HG02642 (cell line): ENCODE data around the gene HSBP1.

Source experiments
- ATAC-seq: cut with Tn5 transposase; IDR thresholded peaks from one replicate; pipeline ENCODE4 v1.9.1; 2021; ENCODE audit warnings: mild to moderate bottlenecking; ENCODE audit not compliant: unreplicated experiment, poor library complexity

HSBP1 gene

GRCh38 chr16:83807710-83808572 lies at the start of gene HSBP1:
TSS of gene HSBP1 (plus strand) at chr16:83807978. CDS start at chr16:83808077, 99 bp downstream.
- peak; percentile 92 for ATAC-seq

GRCh38 chr16:83762141-83762991 lies 45.4 kb upstream of the HSBP1 start:
- ATAC-seq: no peak

GRCh38 chr16:83762992-83763358 lies 44.8 kb upstream of the HSBP1 start:
- ATAC-seq: no peak

GRCh38 chr16:83768986-83769385 lies 38.8 kb upstream of the HSBP1 start:
- ATAC-seq: no peak

- no peak for ATAC-seq
Observed at GRCh38 chr16:83769397-83770008, 38.3 kb upstream of the HSBP1 start.

- no peak for ATAC-seq
Observed at GRCh38 chr16:83771306-83771942, 36.4 kb upstream of the HSBP1 start.

GRCh38 chr16:83772806-83773205 lies 35.0 kb upstream of the HSBP1 start:
- ATAC-seq: no peak

GRCh38 chr16:83774066-83774465 lies 33.7 kb upstream of the HSBP1 start:
- ATAC-seq: no peak

GRCh38 chr16:83776944-83777343 lies 30.8 kb upstream of the HSBP1 start:
- no peak for ATAC-seq

- ATAC-seq: no peak
Observed at GRCh38 chr16:83779886-83780285, 27.9 kb upstream of the HSBP1 start.

GRCh38 chr16:83785455-83785854 lies 22.3 kb upstream of the HSBP1 start:
- no peak for ATAC-seq

GRCh38 chr16:83789642-83790401 lies 18.0 kb upstream of the HSBP1 start:
- no peak for ATAC-seq

- no peak for ATAC-seq
Observed at GRCh38 chr16:83791916-83792315, 15.9 kb upstream of the HSBP1 start.

- ATAC-seq: no peak
Observed at GRCh38 chr16:83792391-83792790, 15.4 kb upstream of the HSBP1 start.

GRCh38 chr16:83793179-83793578 lies 14.6 kb upstream of the HSBP1 start:
- ATAC-seq: no peak

GRCh38 chr16:83794860-83795554 lies 12.8 kb upstream of the HSBP1 start:
- ATAC-seq: no peak

- ATAC-seq: no peak
Observed at GRCh38 chr16:83797013-83797412, 10.8 kb upstream of the HSBP1 start.

- ATAC-seq: no peak
Observed at GRCh38 chr16:83799336-83799735, 8.4 kb upstream of the HSBP1 start.

GRCh38 chr16:83802135-83802534 lies 5.6 kb upstream of the HSBP1 start:
- peak; percentile 53 for ATAC-seq
